ENCODE data around the gene NIM1K.
"Not testable (repeated sequence)": the region's sequence is repeated elsewhere in the genome, so short reads cannot be mapped to it uniquely, and the experiment has no call there.

NIM1K gene

GRCh38 chr5:43190755-43191603 lies 1.0 kb upstream of the NIM1K start:
- no peak for DNase-seq (ENCODE audit: low read depth)

DNA sequence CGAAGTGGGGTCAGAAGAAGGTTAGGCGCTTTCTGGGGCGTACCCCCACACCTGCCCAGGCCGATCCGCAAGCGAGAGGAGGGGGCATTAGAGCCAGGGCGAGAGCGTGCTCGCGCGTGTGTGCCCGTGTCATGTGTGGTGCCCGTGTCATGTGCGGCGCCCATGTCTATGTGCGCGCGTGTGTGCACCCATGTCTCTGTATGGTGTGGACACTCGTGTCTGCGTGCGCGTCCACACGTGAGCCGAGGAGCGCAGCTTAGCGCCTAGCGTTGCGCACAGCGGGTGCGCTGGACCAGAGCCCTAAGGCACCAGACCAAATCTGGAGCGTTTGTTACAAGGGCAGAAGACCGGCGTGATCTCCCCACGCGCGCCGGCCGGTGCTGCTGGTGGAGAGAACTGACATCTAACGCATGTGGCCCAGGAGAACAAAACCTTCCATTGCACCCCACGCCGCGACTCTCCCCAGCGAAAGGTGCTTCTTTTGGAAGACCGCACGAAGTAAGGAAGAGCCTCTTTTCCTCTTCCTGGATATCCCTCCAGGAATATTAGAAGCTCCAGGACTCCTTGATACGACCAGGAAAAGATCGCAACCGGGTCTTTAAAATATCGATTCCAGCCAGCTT lies 644 bp downstream of the NIM1K start:
- peak; percentile 3 for DNase-seq (ENCODE audit: low read depth)

DNA sequence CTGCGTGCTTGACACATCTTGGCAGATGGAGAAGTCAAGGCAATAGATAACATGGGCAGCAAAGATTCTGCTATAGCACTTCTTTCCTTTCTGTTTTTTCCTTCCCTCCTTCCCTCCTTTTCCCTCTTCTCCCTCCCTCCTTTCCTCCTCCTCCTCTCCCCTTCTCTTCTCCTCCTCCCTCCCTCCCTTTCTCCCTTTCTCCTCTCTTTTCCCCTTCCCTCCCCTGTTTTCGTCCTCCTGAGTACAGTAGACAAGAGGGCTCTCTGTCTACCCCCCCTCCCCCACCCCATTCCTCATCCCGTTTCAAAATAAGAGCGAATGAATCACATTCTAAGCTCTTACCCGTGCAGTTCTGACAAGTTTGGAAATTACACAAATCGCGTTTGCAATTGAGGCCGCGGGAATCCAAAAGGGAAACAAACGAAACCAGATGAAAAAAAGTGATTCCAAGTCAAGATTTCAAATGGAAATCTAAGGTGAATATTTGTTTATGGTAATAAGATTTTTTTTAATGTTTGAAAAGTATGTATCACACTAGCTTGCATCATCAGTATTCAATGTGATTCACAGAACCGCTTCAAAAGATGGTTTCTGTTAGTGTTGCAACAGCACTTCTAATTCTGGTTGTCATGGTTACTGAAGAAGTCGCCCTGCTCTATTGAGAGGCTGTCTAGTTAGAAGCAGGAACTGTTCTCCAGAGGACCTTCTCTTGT lies 1.3 kb downstream of the NIM1K start:
- DNase-seq (ENCODE audit: low read depth) = no peak

GRCh38 chr5:43193894-43194265 lies 1.9 kb downstream of the NIM1K start:
- no peak for DNase-seq (ENCODE audit: low read depth)

GRCh38 chr5:43195670-43196265 lies 3.7 kb downstream of the NIM1K start:
- no peak for DNase-seq (ENCODE audit: low read depth)

GRCh38 chr5:43197535-43197934 lies 5.5 kb downstream of the NIM1K start:
- DNase-seq (ENCODE audit: low read depth) = no peak

DNA sequence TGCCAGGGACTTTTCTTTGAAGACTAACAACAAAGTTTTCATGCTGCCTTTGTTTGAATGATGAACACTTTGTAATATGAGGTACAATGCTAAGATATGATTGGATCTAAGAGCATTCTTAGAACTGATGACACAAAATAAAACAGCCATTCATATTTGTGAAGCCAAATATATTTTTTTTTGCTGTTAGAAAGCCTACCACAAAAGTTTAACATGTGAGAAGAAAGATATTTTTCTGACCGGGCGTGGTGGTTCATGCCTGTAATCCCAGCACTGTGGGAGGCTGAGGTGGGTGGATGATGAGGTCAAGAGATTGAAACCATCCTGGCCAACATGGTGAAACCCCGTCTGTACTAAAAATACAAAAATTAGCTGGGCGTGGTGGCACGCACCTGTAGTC lies 9.4 kb downstream of the NIM1K start:
- DNase-seq (ENCODE audit: low read depth) = not testable (repeated sequence)

GRCh38 chr5:43202380-43202779 lies 10.4 kb downstream of the NIM1K start:
- DNase-seq (ENCODE audit: low read depth) = no peak

- DNase-seq (ENCODE audit: low read depth) = no peak
Measured at GRCh38 chr5:43203373-43203772, 11.3 kb downstream of the NIM1K start.

GRCh38 chr5:43204958-43205357 lies 12.9 kb downstream of the NIM1K start:
- no peak for DNase-seq (ENCODE audit: low read depth)

- DNase-seq (ENCODE audit: low read depth) = no peak
Measured at GRCh38 chr5:43207601-43208000, 15.6 kb downstream of the NIM1K start.

- DNase-seq (ENCODE audit: low read depth) = no peak
Measured at GRCh38 chr5:43208658-43209057, 16.6 kb downstream of the NIM1K start.

DNA sequence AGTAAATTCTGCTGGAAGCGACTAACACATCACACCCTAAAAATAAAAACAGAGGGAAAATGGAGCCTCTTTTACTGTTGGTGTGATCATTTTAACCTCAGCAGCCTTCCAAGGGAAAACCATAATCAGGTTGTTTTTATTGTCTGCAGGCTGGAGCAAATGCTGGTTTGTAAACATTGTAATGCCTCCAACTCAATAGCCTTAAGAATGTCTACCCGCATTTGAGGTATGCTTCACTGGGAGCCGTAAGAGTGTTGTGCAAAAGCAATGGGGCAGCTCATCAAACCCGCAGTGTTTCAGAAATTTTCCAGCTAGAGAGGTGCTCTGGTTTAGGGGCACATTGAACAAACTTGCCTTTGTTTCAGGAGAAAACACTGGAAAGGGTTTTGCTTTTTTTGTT lies 17.0 kb downstream of the NIM1K start:
- no peak for DNase-seq (ENCODE audit: low read depth)

DNA sequence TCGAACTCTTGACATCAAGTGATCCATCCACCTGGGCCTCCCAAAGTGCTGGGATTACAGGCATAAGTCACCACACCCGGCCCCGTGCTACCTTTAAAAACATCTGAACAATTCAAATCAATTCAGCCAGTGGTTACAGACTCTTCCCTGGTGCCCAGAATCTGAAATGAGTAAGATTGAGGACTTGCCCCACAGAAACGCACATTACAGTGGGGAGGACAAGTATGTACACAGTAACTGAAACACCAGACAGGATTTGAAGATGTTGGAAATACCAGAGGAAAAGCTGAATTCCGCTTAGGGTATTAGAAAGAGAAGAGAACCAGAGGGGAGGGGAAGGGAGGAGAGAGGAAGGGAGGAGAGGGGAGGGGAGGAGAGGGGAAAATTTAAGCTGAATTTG lies 17.8 kb downstream of the NIM1K start:
- DNase-seq (ENCODE audit: low read depth) = no peak

DNA sequence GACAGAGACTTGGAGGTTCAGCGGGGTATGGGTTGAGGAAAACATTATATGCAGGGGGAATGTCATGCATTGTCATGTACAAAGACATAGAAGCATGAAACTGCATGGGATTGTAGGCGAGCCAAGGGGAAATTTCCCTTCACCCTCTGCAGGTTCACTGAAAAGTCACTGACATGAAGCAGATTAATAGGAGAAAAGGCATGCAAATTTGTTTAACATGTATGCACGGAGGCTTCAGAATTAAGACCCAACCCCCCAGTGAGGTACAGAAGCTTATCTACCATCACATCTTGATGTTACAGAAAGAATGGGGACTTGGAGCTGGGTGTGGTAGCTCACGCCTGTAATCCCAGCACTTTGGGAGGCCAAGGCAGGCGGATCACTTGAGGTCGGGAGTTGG lies 18.5 kb downstream of the NIM1K start:
- DNase-seq (ENCODE audit: low read depth) = no peak

- no peak for DNase-seq (ENCODE audit: low read depth)
Measured at GRCh38 chr5:43213951-43214350, 21.9 kb downstream of the NIM1K start.

GRCh38 chr5:43215073-43215631 lies 23.1 kb downstream of the NIM1K start:
- DNase-seq (ENCODE audit: low read depth) = no peak

- no peak for DNase-seq (ENCODE audit: low read depth)
Measured at GRCh38 chr5:43216941-43217340, 24.9 kb downstream of the NIM1K start.

DNA sequence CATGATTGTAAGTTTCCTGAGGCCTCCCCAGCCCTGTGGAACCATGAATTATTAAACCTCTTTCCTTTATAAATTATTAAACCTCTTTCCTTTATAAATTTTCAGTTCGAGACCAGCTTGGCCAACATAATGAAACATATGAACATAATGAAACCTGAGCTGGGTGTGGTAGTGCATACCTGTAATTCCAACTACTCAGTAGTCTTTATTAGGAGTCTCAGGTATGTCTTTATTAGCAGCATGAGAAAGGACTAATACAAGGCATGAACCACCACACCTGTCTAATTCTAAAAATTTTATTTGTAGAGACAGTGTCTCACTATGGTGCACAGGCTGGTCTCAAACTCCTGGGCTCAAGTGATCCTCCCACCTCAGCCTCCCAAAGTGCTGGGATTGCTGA lies 27.1 kb downstream of the NIM1K start:
- no peak for DNase-seq (ENCODE audit: low read depth)

GRCh38 chr5:43221502-43221901 lies 29.5 kb downstream of the NIM1K start:
- no peak for DNase-seq (ENCODE audit: low read depth)

DNA sequence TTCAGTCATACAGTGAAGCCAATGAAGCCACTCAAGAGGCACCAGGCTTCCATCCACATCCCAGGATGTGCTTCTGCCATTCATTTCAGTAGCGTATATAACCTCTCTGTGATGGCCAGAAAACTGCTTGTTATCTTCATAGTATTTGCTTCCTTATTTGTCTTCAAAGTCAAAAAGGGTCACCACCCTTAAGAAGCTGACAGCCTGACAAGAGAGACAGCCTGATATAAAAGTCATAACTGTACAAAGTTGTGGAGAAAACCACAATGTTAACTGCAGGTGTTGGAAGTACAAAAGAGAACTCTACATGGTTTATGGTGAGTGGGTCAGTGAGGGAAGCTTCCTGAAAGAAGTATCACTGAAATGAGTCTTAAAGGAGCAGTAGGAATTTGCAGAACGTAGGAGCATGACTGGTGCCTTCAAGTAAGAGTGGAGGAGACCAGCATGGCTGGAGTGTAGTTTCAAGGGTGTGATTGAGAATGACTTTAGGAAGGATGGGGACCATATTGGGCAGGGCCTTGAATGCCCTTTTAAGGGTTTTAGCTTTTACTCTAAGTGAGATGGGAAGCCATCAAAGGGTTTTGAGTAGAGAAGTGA lies 33.7 kb downstream of the NIM1K start:
- DNase-seq (ENCODE audit: low read depth) = no peak

DNA sequence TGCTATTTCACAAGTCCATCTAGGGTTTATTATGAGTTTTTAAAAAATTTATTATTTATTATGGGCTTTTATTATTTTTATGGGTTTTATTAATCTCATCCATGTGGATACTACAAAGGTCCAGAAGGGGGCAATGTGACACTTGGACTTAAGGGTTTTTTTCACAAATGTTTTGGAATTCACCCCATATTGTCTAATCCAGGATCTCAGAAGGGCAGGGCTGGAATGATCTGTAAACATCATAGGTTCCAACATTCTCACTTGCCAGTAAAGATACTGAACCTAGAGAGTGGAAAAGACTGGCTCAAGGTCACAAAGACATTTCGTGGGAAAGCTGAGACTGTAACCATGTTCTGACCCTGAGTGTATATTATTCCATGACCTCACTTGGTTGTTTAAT lies 35.6 kb downstream of the NIM1K start:
- DNase-seq (ENCODE audit: low read depth) = no peak

All from T-helper 22 cell (primary cell).